EL (cell line): ENCODE results near the gene A2ML1.
A peak's percentile ranks its signal among the peaks of the same experiment; 100 is the strongest.
"Not testable (repeated sequence)": the region's sequence is repeated elsewhere in the genome, so short reads cannot be mapped to it uniquely, and the experiment has no call there.

Experiments
- DNase-seq: peaks from one replicate; pipeline ENCODE4 v3.0.0-alpha.2; 2016

A2ML1 gene

DNA sequence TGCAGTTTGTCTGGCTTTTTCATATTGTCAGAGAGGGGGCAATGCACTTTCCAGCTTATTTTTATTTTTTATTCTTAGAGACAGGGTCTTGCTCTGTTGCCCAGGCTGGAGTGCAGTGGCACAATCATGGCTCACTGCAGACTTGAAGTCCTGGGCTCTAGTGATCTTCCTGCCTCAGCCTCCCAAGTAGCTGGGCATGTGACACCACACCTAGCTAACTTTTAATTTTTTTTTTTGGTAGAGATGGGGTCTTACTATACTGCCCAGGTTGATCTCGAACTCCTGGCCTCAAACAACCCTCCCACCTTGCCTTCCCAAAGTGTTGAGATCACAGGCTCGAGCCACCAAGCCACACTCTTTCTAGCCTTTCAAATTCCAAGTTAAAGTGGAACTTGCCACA lies 3.9 kb upstream of the A2ML1 start:
- no peak for DNase-seq

DNA sequence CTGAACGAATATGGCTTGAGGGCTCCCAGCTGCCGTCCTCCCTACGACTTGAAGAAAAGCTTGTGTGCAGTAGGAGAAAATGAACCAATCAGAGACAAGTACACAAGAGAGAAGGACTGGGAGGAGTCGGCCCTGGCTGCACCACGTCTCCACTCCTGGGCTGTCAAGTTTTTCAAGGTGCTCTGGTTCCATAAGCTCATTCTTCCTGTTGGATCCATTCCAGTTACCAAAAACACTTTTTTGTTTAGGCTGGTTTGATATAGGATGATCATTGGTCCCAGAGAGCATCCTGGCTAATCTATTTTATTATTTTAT lies 2.8 kb upstream of the A2ML1 start:
- DNase-seq = no peak

DNA sequence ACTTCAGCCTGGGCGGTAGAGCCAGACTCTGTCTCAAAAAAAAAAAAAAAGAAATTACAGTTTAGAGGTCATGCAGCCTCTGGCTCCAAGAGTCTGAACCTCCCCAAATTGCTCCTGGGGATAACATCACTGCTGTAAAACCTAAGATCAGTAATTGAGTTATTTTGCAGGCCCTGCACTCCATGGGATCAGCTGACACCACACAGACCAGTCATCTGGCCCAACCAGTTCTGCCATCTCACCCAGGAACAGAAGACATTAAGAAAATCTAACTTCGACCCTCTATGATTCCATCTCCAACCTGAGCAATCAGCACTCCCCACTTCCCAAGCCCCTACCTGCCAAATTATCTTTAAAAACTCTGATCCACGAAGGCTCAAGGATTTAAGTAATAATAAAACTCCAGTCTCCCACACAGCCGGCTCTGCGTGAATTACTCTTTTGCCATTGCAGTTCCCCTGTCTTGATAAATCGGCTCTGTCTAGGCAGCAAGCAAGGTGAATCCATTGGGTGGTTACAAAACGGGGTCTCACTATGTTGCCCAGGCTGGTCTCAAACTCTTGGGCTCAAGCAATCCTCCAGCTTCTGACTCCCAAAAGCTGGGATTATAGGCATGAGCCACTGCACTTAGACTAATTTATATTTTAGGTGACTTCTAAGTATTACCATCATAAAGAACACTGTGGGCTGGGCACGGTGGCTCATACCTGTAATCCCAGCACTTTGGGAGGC lies 1.6 kb upstream of the A2ML1 start:
- not testable (repeated sequence) for DNase-seq

DNA sequence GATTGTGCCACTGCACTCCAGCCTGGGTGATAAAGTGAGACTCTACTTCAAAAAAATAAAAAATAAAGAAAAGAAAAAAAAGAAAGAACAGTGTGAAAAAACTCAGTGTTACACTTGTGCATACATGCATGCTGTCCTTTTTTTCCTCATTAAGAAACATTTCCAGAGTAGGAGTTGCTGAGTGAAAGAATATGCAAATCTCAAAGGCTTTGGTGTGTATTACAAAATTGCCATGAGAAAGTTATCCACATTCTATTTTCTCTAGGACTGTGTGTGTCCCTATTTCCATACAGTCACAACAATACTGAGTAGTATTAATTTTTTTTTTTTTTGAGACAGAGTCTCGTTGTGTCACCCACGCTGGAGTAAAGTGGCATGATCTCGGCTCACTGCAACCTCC lies 830 bp upstream of the A2ML1 start:
- DNase-seq = no peak

DNA sequence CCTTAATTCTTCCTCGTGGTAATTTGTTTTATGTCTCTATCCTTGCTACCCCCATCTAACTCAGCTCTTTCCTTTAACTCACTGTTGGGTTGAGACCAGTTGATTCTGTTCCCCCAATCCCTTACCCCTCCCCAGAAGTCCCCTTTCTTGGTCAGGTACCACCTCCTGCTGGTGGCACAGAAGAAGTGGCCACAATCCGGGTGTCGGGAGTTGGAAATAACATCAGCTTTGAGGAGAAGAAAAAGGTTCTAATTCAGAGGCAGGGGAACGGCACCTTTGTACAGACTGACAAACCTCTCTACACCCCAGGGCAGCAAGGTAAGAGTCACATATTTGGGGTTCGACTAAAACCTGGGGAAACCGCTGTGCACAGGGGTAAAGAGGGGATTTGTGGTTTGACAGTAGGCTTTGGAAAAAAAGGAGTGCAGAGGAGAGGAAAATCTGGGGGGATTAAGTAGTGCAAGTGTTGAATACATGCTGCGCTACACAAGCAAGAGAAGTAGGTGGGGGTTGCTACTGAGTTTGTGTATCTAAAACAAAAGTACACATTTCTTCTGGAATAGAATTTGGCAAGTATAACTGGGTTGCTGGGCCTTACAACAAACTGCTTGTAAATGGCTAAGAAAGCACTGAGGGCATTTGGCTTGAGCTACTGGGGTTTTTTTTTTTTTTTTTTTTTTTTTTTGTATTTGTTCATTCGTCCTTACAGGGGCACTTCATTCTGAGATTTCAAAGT lies 1.3 kb downstream of the A2ML1 start:
- DNase-seq = peak; percentile 10

DNA sequence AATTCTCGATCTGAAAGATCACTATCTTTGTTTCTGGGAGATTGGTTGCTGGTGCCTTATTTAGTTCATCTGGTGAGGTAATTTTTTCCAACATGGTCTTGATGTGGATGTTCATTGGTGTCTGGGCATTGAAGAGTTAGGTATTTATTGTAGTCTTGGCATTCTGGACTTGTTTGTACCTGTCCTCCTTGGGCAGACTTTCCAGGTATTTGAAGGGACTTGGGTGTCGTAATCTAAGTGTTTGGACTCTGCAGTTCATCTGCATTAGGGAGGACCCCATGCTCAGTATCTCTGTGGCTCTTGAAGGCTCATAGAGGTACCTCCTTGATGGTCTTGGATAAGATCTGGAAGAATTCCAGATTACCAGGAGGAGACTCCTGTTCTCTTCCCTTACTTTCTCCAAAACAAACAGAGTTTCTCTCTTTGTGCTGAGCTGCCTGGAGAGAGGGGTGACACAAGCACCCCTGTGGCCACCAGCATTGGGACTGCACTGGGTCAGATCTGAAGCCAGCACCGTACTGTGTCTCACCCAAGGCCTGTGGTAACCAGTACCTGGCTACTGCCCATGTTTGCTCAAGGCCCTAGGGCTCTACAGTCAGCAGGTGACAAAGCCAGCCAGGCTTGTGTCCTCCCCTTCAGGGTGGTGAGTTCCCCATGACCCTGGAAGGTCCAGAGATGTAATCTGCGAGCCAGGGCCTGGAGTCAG lies 5.3 kb downstream of the A2ML1 start:
- DNase-seq = no peak

DNA sequence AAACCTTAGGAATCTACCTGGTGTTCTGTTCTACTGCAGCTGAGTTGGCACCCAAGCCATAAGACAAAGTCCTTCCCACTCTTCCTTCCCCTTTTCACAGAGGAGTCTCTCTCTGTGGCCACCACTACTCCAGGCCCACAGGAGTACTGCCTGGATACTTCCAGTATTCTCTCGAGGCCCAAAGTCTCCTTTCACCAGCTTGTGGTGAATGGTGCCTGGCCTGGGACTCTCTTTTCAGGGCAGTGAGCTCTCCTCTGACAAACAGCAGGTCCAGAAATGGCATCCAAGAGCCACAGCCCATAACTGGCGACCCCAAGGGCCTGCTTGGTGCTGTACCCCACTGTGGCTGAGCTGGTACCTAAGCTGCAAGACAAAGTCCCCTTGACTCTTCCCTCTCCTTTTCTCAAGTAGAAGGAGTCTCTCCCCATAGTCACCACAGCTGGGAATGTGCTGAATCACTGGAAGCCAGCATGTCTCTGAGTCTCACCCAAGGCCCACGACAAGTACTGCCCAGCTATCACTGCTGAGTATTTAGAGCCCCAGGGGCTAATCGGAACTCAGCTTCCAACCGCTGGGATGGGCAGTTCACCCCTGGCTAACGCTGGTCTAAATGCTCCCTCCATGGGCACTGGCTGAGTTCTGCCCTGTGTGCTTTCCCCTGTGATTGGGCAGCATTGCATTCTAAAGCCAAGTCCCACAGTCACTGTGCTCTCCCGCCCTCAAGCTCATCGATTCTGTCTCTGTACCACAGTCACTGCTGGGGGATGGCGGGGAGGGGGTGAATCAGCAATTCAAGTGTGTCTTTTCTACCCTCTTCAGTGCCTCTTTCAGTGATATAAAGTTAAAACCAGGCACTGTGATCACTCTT lies 6.1 kb downstream of the A2ML1 start:
- no peak for DNase-seq

DNA sequence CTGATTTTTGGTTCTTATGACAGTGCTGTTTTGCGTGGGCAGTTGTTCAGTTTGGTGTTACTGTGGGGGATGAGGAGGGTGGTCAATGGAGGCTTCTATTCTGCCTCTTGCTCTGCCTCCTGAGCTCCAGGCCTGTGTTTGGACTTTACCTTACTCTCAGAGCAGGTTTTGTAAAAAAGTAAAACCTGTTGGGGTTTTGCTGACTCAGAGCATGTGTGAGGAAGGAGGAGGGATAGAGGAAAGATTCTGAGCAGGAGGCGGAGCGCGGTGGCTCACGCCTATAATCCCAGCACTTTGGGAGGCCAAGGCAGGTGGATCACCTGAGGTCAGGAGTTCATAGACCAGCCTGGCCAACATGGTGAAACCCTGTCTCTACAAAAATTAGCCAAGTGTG lies 6.7 kb downstream of the A2ML1 start:
- DNase-seq = no peak

DNA sequence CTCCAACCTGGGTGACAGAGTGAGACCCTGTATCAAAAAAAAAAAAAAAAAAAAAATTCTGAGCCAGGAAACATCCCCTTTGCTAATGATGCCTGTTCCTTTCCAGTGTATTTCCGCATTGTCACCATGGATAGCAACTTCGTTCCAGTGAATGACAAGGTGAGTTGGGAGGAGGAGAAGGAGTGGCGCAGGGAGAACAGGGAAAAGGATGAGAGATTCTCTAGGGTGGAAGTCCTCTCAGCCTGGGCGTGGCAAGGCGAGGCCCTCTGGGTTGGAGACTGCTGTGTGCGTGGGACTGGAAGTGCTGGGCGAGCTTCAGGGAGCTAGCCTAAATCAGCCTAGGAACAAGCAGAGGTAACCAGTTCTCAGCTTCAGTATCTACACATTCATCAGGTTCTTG lies 7.2 kb downstream of the A2ML1 start:
- no peak for DNase-seq

DNA sequence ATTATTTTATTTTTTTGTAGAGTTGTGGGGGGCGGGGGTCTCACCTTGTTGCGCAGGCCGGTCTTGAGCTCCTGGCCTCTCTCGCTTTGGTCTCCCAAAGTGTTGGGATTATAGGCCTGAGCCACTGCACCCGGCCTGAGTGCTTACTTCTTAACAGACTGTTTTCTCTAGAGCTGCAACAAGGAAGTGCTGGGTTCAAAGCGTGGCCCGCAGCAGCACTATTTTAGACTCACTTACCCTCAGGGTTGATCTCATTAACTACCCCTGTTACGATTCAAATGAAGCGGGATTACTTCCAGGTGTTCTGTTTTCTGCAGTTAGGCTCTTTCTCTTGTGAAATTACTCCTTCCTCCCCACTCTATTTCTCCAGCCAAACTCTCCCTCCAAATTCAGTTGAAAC lies 8.7 kb downstream of the A2ML1 start:
- DNase-seq = no peak

DNA sequence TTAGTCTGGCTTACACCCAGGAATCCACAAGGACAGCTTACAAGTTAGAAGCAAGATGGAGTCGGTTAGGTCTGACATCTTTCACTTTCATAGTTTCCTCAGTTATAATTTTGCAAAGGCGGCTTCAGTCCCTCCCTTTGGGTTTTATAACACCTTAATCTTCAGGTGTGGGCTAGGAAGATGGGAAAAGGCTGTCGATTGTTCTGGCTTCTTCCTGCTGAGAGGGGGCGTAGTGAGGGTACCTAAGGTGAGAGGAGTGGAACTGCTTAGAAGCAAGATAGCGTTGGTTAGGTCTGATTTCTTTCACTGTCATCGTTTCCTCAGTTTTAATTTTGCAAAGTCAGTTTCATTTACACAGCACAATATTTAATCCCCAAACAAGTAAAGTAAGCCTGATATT lies 10.1 kb downstream of the A2ML1 start:
- DNase-seq = no peak

DNA sequence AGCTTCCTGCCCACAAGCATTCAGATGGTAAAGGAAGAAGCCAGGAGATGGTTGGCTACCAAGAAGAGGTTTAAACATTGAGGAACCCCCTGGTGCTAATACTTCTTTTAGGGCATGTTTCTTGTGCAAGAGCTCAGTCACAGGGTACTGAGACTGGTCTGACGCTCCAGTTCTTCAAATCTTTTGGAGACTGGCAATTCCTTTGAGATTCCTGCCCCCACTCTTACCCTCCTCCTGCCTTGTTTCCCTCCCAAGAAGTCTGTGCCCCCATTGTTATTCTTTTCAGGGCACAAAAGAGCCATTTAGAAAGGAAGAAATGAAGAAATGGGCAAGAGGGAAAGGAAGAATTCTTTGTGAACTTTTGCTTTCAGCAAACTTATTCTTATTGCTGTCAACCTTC lies 11.8 kb downstream of the A2ML1 start:
- DNase-seq = no peak

DNA sequence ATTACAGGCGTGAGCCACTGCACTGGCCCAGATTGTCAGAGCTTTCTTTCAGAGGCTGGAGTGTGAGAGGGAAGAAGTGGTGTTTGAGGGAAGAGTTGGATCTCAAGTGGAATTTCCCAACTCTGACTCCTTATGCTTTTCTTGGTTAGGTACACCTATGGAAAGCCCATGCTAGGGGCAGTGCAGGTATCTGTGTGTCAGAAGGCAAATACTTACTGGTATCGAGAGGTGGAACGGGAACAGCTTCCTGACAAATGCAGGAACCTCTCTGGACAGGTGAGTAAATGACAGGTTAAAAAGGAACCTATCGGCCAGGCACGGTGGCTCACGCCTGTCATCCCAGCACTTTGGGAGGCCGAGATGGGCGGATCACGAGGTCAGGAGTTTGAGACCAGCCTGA lies 14.9 kb downstream of the A2ML1 start:
- no peak for DNase-seq

DNA sequence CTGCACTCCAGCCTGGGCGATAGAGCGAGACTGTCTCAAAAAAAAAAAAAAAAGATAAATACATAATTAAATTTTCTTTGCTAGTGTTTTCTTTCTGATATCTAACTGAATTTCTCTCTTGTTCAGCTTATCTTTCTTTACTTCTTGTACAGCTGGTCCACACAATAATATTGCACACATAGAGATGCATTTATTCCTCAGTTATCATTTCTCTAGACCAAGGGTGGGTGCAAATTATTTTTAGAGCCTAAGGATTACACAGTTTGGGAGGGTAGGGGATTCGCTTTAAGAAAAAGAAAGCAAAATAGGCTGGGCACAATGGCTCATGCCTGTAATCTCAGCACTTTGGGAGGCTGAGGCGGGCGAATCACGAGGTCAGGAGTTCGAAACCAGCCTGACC lies 17.9 kb downstream of the A2ML1 start:
- DNase-seq = no peak

DNA sequence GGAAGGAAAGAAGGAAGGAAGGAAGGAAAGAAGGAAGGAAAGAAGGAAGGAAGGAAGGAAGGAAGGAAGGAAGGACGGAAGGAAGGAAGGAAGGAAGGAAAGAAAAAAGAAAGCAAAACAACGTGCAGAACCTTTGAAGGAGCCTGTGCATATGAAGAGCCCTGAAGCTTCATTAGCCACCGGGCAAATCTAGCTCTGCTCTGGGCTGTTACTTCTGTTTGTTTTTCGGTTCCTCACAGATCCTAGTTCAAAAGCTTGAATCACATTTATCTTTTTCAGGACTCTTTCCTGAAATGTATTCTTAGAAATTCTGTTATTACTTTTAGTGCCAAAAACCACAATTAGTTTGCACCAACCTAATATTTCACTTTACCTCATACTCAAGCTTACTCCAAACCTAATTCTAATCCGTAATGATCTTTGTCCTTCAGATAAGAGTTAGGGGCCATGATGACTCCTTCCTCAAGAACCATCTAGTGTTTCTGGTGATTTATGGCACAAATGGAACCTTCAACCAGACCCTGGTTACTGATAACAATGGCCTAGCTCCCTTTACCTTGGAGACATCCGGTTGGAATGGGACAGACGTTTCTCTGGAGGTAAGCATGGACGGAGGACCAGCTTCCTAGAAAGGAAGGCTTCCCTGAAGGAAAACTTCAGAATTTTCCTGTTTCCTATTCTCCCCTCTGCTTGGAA lies 18.7 kb downstream of the A2ML1 start:
- DNase-seq = no peak

DNA sequence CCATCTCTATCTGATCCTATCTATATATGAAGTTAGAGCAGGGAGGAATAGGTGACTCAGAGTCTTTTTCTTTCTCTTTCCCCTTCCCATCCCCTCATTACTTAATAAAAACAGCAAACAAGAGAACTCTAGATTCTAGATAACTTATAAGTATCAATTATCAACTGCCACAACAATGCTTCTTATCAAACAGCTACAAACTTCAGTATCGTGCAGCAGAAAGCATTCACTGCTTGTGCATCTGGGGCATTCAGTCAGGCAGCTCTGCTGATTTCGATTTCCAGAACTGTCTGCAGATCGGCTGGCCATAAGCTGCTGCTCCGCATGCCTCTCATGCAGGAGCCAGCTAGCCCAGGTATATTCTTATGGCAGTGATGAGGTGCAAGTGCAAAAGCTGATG lies 19.4 kb downstream of the A2ML1 start:
- DNase-seq = no peak

DNA sequence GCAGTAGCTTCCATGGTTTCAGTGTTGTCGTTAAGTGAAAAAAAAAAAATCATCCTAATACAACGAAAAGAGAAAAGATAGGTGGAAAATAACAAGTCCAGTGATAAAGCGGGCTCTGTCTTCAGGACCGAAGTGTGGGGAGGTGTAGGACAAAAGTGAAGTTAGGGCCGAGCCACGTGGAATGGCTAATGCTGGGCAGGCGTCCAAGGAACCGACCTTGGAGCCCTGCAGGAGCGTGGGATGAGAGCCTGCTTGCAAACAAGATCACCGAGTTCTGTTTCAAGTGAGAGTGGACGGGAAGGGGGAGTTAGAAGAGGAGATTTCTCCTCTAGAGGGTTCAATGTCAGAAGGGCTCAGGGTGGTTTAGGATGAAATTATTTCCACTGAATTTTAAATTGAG lies 22.2 kb downstream of the A2ML1 start:
- DNase-seq = no peak

DNA sequence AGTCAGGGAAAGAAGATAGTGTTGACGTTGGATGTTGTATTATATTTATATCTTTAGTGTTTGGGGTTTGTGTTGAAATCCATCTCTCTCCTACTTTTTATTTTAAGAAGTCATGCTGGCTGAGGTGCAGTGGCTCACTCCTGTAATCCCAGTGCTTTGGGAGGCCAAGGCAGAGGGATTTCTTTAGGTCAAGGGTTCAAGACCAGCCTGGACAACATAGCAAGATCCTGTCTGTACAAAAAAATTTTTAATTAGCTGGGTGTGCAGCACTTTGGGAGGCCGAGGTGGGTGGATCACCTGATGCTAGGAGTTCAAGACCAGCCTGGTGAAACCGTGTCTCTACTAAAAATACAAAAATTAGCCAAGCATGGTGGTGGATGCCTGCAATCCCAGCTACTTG lies 23.9 kb downstream of the A2ML1 start:
- no peak for DNase-seq

DNA sequence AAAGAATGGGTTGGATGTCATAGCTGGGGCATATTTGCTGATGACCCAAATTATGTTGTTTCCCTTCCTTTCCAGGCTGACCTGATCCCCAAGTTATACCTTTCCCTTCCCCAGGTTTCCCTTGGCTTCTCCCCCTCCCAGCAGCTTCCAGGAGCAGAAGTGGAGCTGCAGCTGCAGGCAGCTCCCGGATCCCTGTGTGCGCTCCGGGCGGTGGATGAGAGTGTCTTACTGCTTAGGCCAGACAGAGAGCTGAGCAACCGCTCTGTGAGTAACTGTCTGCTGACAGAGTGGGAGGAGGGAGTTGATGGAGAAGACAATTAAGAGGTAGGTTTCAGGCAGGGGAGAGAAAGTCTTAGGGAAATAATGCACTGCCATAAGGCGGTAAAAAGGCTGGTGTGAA lies 25.0 kb downstream of the A2ML1 start:
- DNase-seq = no peak

DNA sequence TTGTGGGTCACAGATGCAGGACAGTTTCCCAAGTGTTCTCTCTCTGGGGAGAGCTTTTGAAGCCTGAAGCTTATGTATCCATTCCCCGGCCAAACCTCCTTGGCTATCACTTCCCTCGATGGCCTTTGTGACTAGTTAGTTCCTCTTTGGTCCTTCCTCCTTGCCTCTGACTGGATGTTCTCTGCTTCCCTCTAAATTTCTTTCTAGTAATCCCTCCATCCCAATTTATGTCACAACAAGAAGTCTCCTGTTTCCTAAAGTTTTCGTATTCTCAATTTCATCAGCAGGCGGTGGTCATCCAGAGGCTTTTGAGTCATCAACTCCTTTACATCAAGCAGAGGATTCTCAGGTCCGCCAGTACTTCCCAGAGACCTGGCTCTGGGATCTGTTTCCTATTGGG lies 27.5 kb downstream of the A2ML1 start:
- no peak for DNase-seq

DNA sequence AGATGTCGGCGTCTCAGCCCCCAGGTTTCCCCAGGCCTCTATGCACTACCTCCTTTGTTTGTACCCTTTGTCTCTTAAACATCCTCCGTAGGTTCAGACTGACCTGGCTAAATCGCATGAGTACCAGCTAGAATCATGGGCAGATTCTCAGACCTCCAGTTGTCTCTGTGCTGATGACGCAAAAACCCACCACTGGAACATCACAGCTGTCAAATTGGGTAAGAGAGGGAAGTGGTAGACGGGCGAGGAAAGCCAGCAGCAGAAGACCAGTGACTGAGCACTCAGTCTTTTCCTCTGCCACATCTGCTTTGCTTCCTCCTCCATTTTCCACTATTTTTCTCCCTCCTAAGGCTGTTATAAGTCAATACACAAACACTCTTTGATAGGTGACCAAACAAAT lies 29.7 kb downstream of the A2ML1 start:
- DNase-seq = no peak

DNA sequence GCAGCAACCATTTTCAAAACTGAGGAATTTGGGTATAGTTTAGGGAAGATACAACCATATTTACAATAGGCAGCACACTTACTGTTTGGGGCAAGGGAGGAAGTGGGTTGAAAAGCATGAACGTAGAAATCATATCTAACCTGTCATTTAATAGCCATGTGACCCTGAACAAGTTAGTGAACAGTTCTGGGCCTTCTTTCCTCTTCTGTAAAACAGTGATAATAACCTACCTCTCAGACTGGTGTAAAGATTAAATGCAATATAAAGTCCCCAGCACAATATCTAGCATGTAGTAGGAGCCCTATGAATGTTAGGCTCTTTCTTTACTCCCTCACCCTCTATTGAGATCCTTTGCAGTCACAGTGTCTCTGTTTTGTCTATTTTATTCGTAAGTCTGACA lies 33.5 kb downstream of the A2ML1 start:
- DNase-seq = no peak

DNA sequence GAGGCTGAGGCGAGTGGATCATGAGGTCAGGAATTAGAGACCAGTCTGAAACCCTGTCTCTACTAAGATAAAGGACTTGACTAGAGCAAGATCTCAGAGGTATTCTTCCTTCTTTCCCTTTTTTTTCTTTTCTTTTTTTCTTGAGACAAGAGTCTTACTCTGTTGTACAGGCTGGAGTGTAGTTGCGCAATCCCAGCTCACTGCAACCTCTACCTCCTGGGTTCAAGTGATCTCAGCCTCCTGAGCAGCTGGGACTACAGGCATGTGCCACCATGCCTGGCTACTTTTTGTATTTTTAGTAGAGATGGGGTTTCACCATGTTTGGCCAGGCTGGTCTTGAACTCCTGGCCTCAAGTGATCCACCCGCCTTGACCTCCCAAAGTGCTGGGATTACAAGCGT lies 37.0 kb downstream of the A2ML1 start:
- not testable (repeated sequence) for DNase-seq
